ENCODE measurements around the gene RPS6KA5.

Gene RPS6KA5

GRCh38 chr14:90807060-90807459 lies 253.4 kb downstream of the RPS6KA5 start:
- no peak for DNase-seq (ENCODE audit: low read depth)

GRCh38 chr14:90805662-90806540 lies 254.5 kb downstream of the RPS6KA5 start:
- DNase-seq (ENCODE audit: low read depth), result no peak

- DNase-seq (ENCODE audit: low read depth), result no peak
Observed at GRCh38 chr14:90805084-90805391, 255.4 kb downstream of the RPS6KA5 start.

GRCh38 chr14:90804292-90805083 lies 256.0 kb downstream of the RPS6KA5 start:
- DNase-seq (ENCODE audit: low read depth), result no peak

- no peak for DNase-seq (ENCODE audit: low read depth)
Observed at GRCh38 chr14:90803249-90803648, 257.2 kb downstream of the RPS6KA5 start.

- DNase-seq (ENCODE audit: low read depth), result no peak
Observed at GRCh38 chr14:90799420-90799819, 261.0 kb downstream of the RPS6KA5 start.

GRCh38 chr14:90797919-90798318 lies 262.5 kb downstream of the RPS6KA5 start:
- no peak for DNase-seq (ENCODE audit: low read depth)

Data from activated T-helper 9 cell treated with anti-CD3 and anti-CD28 coated beads, Interleukin-2, amount 50 U/mL, for 16 hours (primary cell).